Prostate gland (tissue), 2 donors: Measurements from ENCODE around the gene RPL28. TPM values are rescaled to one million over a fixed set of nuclear protein-coding genes. Genes with fewer than 3 reads are reported as not detected.

Experiments used
- DNase-seq: peaks from one replicate; pipeline ENCODE4 v3.0.0-alpha.2; 2019; ENCODE audit warnings: low spot score
- H3K27ac ChIP-seq, 2 donors: fragments of 200-600 bp; sonication (generic); 2 replicates each; pipeline ENCODE4 v1.5.1; 2017 to 2019
- H3K27me3 ChIP-seq: fragments of 200-600 bp; sonication (generic); replicated peaks from 2 replicates; pipeline ENCODE4 v1.5.1; 2019; ENCODE audit not compliant: insufficient read depth
- H3K36me3 ChIP-seq, 2 donors: fragments of 200-600 bp; sonication (generic); 1 replicate in 1 of 2; 2 replicates in 1 of 2; pipeline versions ENCODE4 v1.5.1 to v1.8.1; 2017 to 2019
- H3K4me1 ChIP-seq: fragments of 200-600 bp; sonication (generic); replicated peaks from 2 replicates; pipeline ENCODE4 v1.5.1; 2019
- H3K4me3 ChIP-seq, 2 donors: fragments of 200-600 bp; sonication (generic); 2 replicates each; pipeline ENCODE4 v1.5.1; 2017 to 2019
- H3K9me3 ChIP-seq: fragments of 200-600 bp; sonication (generic); 2 replicates; pipeline ENCODE4 v1.5.1; 2017
- CTCF ChIP-seq, 4 experiments: fragments of 200-600 bp in 2 of 4; fragments of 450-650 bp in 2 of 4; sonication (generic) in 2 of 4; IDR thresholded peaks; 1 replicate in 3 of 4; 2 replicates in 1 of 4; pipeline ENCODE4 v1.5.1; 2016 to 2019; ENCODE audit warnings: antibody characterized with exemption in 4 of 4, mild to moderate bottlenecking in 2 of 4, moderate library complexity in 2 of 4
- POLR2A ChIP-seq: fragments of 450-650 bp; IDR thresholded peaks from one replicate; pipeline ENCODE4 v1.6.1; 2016; ENCODE audit warnings: antibody characterized with exemption, mild to moderate bottlenecking
- POLR2AphosphoS5 ChIP-seq: sonication (generic); formaldehyde crosslinking; IDR thresholded peaks from one replicate; pipeline ENCODE4 v1.6.1; 2017; ENCODE audit warnings: antibody characterized with exemption
- WGBS: methylation state at CpG from one replicate; pipeline ENCODE4 v1.1.5; 2018; 5-methylcytosine and 5-hydroxymethylcytosine counted together
- intact Hi-C: fragments of 100-400 bp; cut with DNase I; formaldehyde crosslinking; loops from one replicate; pipeline ENCODE4 v1.14.2; 2022
- total RNA-seq, 2 donors: library from RNA; depleted of rRNA; stranded (reverse); fragments of >200 nt; gene quantifications; one replicate each; pipeline ENCODE4 v1.1.0, GENCODE V29; 2016

RPL28 gene
- total RNA-seq, 2 donors from 2014 or later = 439 to 554 TPM

GRCh38 chr19:55358493-55358892 lies 27.2 kb upstream of the RPL28 start:
- Histone ChIP-seq H3K4me1 (peaks cover 2% of the 10 kb centered on the region), H3K27ac (no peak overlapping the region), H3K4me3 (no peak overlapping the region), H3K27me3 (no peaks in the 10 kb centered on the region), H3K9me3 (no peaks in the 10 kb centered on the region), H3K36me3 (no peaks in the 10 kb centered on the region)
- intact Hi-C loops = no loop called here
- TF ChIP-seq CTCF (IDR thresholded peaks at IDR 0.05) = no peak
- no peak for TF ChIP-seq POLR2AphosphoS5
- no peak for TF ChIP-seq POLR2A
- WGBS = 90% methylated on average over 19 of the region's 19 CpGs
- no peak for DNase-seq

GRCh38 chr19:55358943-55359908 lies 26.5 kb upstream of the RPL28 start:
- H3K27ac ChIP-seq = no peak overlapping the region
- no peaks in the 10 kb centered on the region for H3K9me3 ChIP-seq
- no peaks in the 10 kb centered on the region for H3K27me3 ChIP-seq
- intact Hi-C loops = no loop called here
- WGBS = 67% methylated on average over 31 of the region's 32 CpGs
- TF ChIP-seq POLR2A (no peak), POLR2AphosphoS5 (no peak), CTCF (IDR thresholded peaks at IDR 0.05) (no peak)
- no peaks in the 10 kb centered on the region for H3K36me3 ChIP-seq
- no peak for DNase-seq
- no peaks in the 10 kb centered on the region for H3K4me1 ChIP-seq
- H3K4me3 ChIP-seq = no peak overlapping the region

GRCh38 chr19:55360902-55361301 lies 24.8 kb upstream of the RPL28 start:
- Histone ChIP-seq H3K27ac (no peak overlapping the region), H3K9me3 (no peaks in the 10 kb centered on the region), H3K27me3 (no peaks in the 10 kb centered on the region), H3K4me1 (no peaks in the 10 kb centered on the region), H3K36me3 (no peaks in the 10 kb centered on the region), H3K4me3 (no peak overlapping the region)
- WGBS = 95% methylated on average over 16 of the region's 16 CpGs
- no peak for DNase-seq
- TF ChIP-seq POLR2A (no peak), POLR2AphosphoS5 (no peak), CTCF (IDR thresholded peaks at IDR 0.05) (no peak)
- intact Hi-C loops = no loop called here

- 82% methylated on average over 37 of the region's 38 CpGs for WGBS
Measured at GRCh38 chr19:55362174-55362989, 23.4 kb upstream of the RPL28 start.

More at GRCh38 chr19:55362174-55362989, 23.4 kb upstream of the RPL28 start:
- intact Hi-C loops = no loop called here
- DNase-seq = no peak
- Histone ChIP-seq H3K27ac (no peak overlapping the region), H3K27me3 (no peaks in the 10 kb centered on the region), H3K9me3 (no peaks in the 10 kb centered on the region), H3K4me1 (no peaks in the 10 kb centered on the region), H3K36me3 (no peaks in the 10 kb centered on the region), H3K4me3 (no peak overlapping the region)
- no peak for TF ChIP-seq POLR2A
- TF ChIP-seq CTCF (IDR thresholded peaks at IDR 0.05) = no peak
